GM23338 (cell line): ENCODE measurements around the gene ASXL3. TPM values are rescaled to one million over a fixed set of nuclear protein-coding genes. Genes with fewer than 3 reads are reported as not detected.

ENCODE experiments used
- EZH2 ChIP-seq: fragments of 200-600 bp; sonication (generic); IDR thresholded peaks from one replicate; pipeline ENCODE4 v1.8.0; 2017; ENCODE audit warnings: antibody characterized with exemption, mild to moderate bottlenecking, low read depth; ENCODE audit not compliant: unreplicated experiment
- EZH2phosphoT487 ChIP-seq: fragments of 200-600 bp; sonication (generic); IDR thresholded peaks from one replicate; pipeline ENCODE4 v1.8.1; 2018; ENCODE audit warnings: antibody characterized with exemption; ENCODE audit not compliant: unreplicated experiment
- JUNB ChIP-seq: IDR thresholded peaks from one replicate; pipeline ENCODE4 v1.6.1; 2016; ENCODE audit warnings: antibody characterized with exemption; ENCODE audit not compliant: unreplicated experiment
- ZNF114 ChIP-seq: fragments of 250-450 bp; sonication (Bioruptor Pico); IDR thresholded peaks from 2 replicates; pipeline ENCODE4 v1.5.0; 2020; ENCODE audit warnings: mild to moderate bottlenecking, moderate library complexity
- polyA plus RNA-seq: library from polyadenylated mRNA; unstranded; fragments of >200 nt; fragmentation: Nextera tagmentation; extraction: Ambion mirVana; gene quantifications from 2 replicates; pipeline ENCODE4 v1.2.1, GENCODE V29; 2016
- total RNA-seq: library from RNA; depleted of rRNA; stranded (reverse); fragments of >200 nt; shearing (Covaris generic); gene quantifications from 2 replicates; pipeline ENCODE4 v1.2.3, GENCODE V29; 2014; rRNA removed

The ASXL3 gene
- total and polyA plus RNA-seq, 2 experiments from 2014 or later = 0.23 to 1.4 TPM

- TF ChIP-seq EZH2phosphoT487 (no peak), JUNB (no peak), EZH2 (no peak), ZNF114 (no peak)
Measured at GRCh38 chr18:33781429-33781828, 203.4 kb downstream of the ASXL3 start (continued).

Other genes with a start within 250 kb of the ASXL3 start
- gene CCDC178, start 137.5 kb upstream of the ASXL3 start, total RNA-seq = 0.17 TPM in 1 of 2 replicates, not detected in the other
- 0.24 and 0.59 TPM in 2 replicates for gene CCDC178, start 137.5 kb upstream of the ASXL3 start, polyA plus RNA-seq